ENCODE data around the gene TDRD9. TPM values are rescaled to one million over a fixed set of nuclear protein-coding genes. Genes with fewer than 3 reads are reported as not detected.

TDRD9 gene
- total RNA-seq, 1 experiment from 2014 or later: not detected

DNA sequence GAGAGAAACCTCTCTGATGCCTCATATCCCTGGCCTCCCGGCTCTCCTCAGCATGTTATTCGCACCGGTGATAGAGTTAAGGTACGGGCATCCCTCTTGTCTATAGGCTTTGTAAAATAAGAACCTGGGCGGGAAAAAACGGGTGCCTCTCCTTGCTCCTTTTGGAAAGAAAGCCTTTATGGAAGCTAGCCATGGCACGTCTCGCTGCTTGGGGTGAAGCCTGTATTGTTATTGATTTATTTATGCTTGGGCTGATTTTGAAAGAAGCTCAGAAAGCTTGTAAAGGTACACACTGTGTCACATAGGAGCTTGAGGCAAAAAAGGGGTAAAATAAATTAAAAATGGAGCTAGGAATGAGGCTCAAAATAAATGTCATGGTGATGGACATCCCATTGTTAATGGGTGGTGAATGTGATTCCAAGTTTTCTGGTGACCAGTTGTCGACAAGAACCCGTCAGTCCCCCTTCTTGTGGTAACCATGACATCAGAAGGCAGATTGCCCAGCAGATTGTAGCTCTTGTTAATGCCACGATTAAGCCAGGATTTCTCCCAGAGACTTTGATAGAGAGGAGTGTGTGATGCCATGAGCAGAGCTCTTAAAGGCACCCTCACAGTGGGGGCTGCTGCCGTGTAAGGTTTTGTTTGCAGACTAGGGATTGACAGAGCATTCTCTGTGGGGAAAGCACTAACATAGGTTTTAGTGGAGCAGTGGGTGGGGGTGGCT, 106.9 kb downstream of the TDRD9 start:
- no TSS peak for BruUV-seq (replicated peaks)
- in situ Hi-C loops (cut with HindIII; ENCODE audit: low pct_unique_long_range_greater_than_20kb, low sequenced_read_pairs): no loop called here
- Histone ChIP-seq H3K4me3 (ENCODE audit: low read depth in 2 of 2, low read length in 2 of 2) (no peak overlapping the region), H3K27ac (ENCODE audit: low read length) (no peak overlapping the region), H3K9me3 (ENCODE audit: control insufficient read depth, insufficient read depth, low read depth, low read length) (no peaks in the 10 kb centered on the region), H3K4me1 (ENCODE audit: control insufficient read depth, insufficient read depth, low read length) (no peaks in the 10 kb centered on the region), H3K36me3 (ENCODE audit: control insufficient read depth, insufficient read depth, low read length) (no peaks in the 10 kb centered on the region; the same call in 1 of the 2 replicates), H3K27me3 (ENCODE audit: control insufficient read depth, insufficient read depth, low read length) (0 out of 2 replicates have a peak, but pooled peaks cover 2% of the 10 kb centered on the region)
- ChIA-PET CTCF (interaction anchor here (0.5 kb wide), 1 partner anchor 63 kb away, joined by 3 read pairs; no protein-coding TSS in a partner anchor), POLR2A (no interaction called here)
- intact Hi-C loops (cut with micrococcal nuclease; ENCODE audit: unreplicated experiment): no loop called here
- no peak for TF ChIP-seq REST (IDR thresholded peaks at IDR 0.05; ENCODE audit: insufficient read depth in 1 of 2, low read depth in 2 of 2, low read length in 1 of 2)
- no peak for TF ChIP-seq CTCF (IDR thresholded peaks at IDR 0.05)
- TF ChIP-seq SIN3A (IDR thresholded peaks at IDR 0.05; ENCODE audit: borderline replicate concordance, insufficient read depth, low read depth, low read length): no peak
- no peak for TF ChIP-seq POLR2AphosphoS5 (IDR thresholded peaks at IDR 0.05; ENCODE audit: low read depth, low read length)
- no peak for TF ChIP-seq TCF7L2 (IDR thresholded peaks at IDR 0.05; ENCODE audit: low read depth, low read length)
- ATAC-seq: no peak
- DNase-seq (ENCODE audit: low read depth, low spot score): no peak

DNA sequence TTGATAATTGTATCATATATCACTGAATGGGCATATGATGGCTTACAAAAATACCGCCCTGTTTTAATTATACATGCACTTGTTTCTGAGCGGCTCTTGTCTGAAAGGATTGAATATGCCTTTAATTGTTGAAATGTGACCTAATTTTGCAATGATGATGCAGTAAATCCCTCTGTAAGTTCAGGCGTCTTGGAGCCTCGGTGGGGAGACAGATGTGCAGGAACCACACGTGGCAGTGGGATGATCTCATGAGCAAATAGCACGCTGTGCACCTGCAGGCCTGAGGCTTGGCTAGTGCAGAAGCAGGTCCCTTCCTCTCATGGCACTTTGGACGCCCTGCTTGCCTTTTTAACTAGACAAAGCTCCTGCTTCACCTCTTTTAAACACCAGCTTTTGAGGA, 108.0 kb downstream of the TDRD9 start:
- no peaks in the 10 kb centered on the region for H3K4me1 ChIP-seq (ENCODE audit: control insufficient read depth, insufficient read depth, low read length)
- CTCF ChIA-PET: no interaction called here
- intact Hi-C loops (cut with micrococcal nuclease; ENCODE audit: unreplicated experiment): no loop called here

More for the DNA sequence above, 108.0 kb downstream of the TDRD9 start:
- no peak overlapping the region for H3K27ac ChIP-seq (ENCODE audit: low read length)
- TF ChIP-seq SIN3A (IDR thresholded peaks at IDR 0.05; ENCODE audit: borderline replicate concordance, insufficient read depth, low read depth, low read length) (no peak), CTCF (IDR thresholded peaks at IDR 0.05) (no peak), POLR2AphosphoS5 (IDR thresholded peaks at IDR 0.05; ENCODE audit: low read depth, low read length) (no peak), REST (IDR thresholded peaks at IDR 0.05; ENCODE audit: insufficient read depth in 1 of 2, low read depth in 2 of 2, low read length in 1 of 2) (no peak), TCF7L2 (IDR thresholded peaks at IDR 0.05; ENCODE audit: low read depth, low read length) (no peak)
- no peak for DNase-seq (ENCODE audit: low read depth, low spot score)
- in situ Hi-C loops (cut with HindIII; ENCODE audit: low pct_unique_long_range_greater_than_20kb, low sequenced_read_pairs): no loop called here
- BruUV-seq (replicated peaks): no TSS peak
- ATAC-seq: no peak
- no peaks in the 10 kb centered on the region; the same call in 1 of the 2 replicates for H3K36me3 ChIP-seq (ENCODE audit: control insufficient read depth, insufficient read depth, low read length)
- H3K27me3 ChIP-seq (ENCODE audit: control insufficient read depth, insufficient read depth, low read length): 0 out of 2 replicates have a peak, but pooled peaks cover 2% of the 10 kb centered on the region
- POLR2A ChIA-PET: interaction anchor here (0.7 kb wide), 1 partner anchor 16 kb away, joined by 3 read pairs; no protein-coding TSS in a partner anchor
- no peaks in the 10 kb centered on the region for H3K9me3 ChIP-seq (ENCODE audit: control insufficient read depth, insufficient read depth, low read depth, low read length)
- H3K4me3 ChIP-seq (ENCODE audit: low read depth in 2 of 2, low read length in 2 of 2): no peak overlapping the region

Data from Panc1 (cell line).